Keratinocyte (primary cell): ENCODE results near the gene POLR1A. TPM values are rescaled to one million over a fixed set of nuclear protein-coding genes. Genes with fewer than 3 reads are reported as not detected.

Source experiments
- DNase-seq: peaks from one replicate; pipeline ENCODE4 v3.0.0-alpha.2; 2011; ENCODE audit warnings: low read depth, missing footprints, low spot score
- FAIRE-seq: peaks from 2 replicates; lab custom pipeline; 2011; peaks lifted over from hg19 to GRCh38; lab: Jason Lieb, UNC
- H2AFZ ChIP-seq: 2 replicates; pipeline ENCODE4 v1.6.0; 2012; ENCODE audit warnings: low read length, control low read depth, inconsistent platforms; ENCODE audit not compliant: control insufficient read depth
- H3K27ac ChIP-seq: 2 replicates; pipeline ENCODE4 v1.5.1; 2011; ENCODE audit warnings: low read length; ENCODE audit not compliant: control insufficient read depth, insufficient read depth
- H3K27me3 ChIP-seq: 3 replicates; pipeline ENCODE4 v1.6.0; 2011; ENCODE audit warnings: low read length; ENCODE audit not compliant: control insufficient read depth, insufficient read depth; ENCODE audit errors: extremely low read depth
- H3K36me3 ChIP-seq, 2 experiments: 2 replicates in 1 of 2; 3 replicates in 1 of 2; pipeline ENCODE4 v1.5.1; 2011; ENCODE audit warnings: low read length in 2 of 2, mild to moderate bottlenecking in 1 of 2; ENCODE audit not compliant: control insufficient read depth in 2 of 2, insufficient read depth in 2 of 2; ENCODE audit errors: extremely low read depth in 1 of 2
- H3K4me1 ChIP-seq: 3 replicates; pipeline ENCODE4 v1.5.1; 2011; ENCODE audit warnings: low read length; ENCODE audit not compliant: control insufficient read depth, insufficient read depth; ENCODE audit errors: extremely low read depth
- H3K4me2 ChIP-seq: 3 replicates; pipeline ENCODE4 v1.6.0; 2011; ENCODE audit warnings: low read depth, low read length; ENCODE audit not compliant: control insufficient read depth, insufficient read depth; ENCODE audit errors: extremely low read depth
- H3K4me3 ChIP-seq, 3 experiments: fragments of 200-600 bp in 1 of 3; sonication (generic) in 1 of 3; 2 replicates in 2 of 3; 3 replicates in 1 of 3; pipeline ENCODE4 v1.5.1; 2011 to 2016; ENCODE audit warnings: low read length in 3 of 3, mild to moderate bottlenecking in 3 of 3, control low read depth in 2 of 3, inconsistent platforms in 1 of 3, low read depth in 1 of 3, mixed read lengths in 1 of 3, mixed run types in 1 of 3, moderate library complexity in 1 of 3; ENCODE audit not compliant: control insufficient read depth in 2 of 3, insufficient read depth in 2 of 3; ENCODE audit errors: extremely low read depth in 1 of 3
- H3K79me2 ChIP-seq: 2 replicates; pipeline ENCODE4 v1.6.0; 2012; ENCODE audit warnings: low read length; ENCODE audit not compliant: control insufficient read depth, insufficient read depth
- H3K9ac ChIP-seq: 3 replicates; pipeline ENCODE4 v1.6.0; 2011; ENCODE audit warnings: low read length; ENCODE audit not compliant: control insufficient read depth, insufficient read depth; ENCODE audit errors: extremely low read depth
- H3K9me1 ChIP-seq: 3 replicates; pipeline ENCODE4 v1.6.0; 2011; ENCODE audit warnings: low read length; ENCODE audit not compliant: control insufficient read depth, insufficient read depth; ENCODE audit errors: extremely low read depth
- H3K9me3 ChIP-seq: 2 replicates; pipeline ENCODE4 v1.5.1; 2012; ENCODE audit warnings: low read depth, low read length; ENCODE audit not compliant: control insufficient read depth
- H4K20me1 ChIP-seq: 3 replicates; pipeline ENCODE4 v1.6.0; 2011; ENCODE audit warnings: low read length; ENCODE audit not compliant: control insufficient read depth, insufficient read depth; ENCODE audit errors: extremely low read depth
- EZH2 ChIP-seq: IDR thresholded peaks from one replicate; pipeline ENCODE4 v1.6.1; 2012; ENCODE audit warnings: inconsistent platforms, mild to moderate bottlenecking, low read length, moderate library complexity
- dilution Hi-C: fragments of 300-500 bp; cut with MboI; formaldehyde crosslinking; loops from one replicate; pipeline ENCODE4 v1.7.0; 2020; ENCODE audit warnings: low sequenced_read_pairs; ENCODE audit not compliant: extremely low pct_ligation_motif_present
- polyA plus RNA-seq, 5 experiments: library from polyadenylated mRNA; depleted of rRNA in 3 of 5; stranded (reverse) in 3 of 5; stranded (forward) in 1 of 5; unstranded in 1 of 5; fragments of >200 nt; gene quantifications; 1 replicate in 1 of 5; 2 replicates in 3 of 5; 3 replicates in 1 of 5; pipeline versions ENCODE4 v1.2.1 to v1.2.3, GENCODE V29; 2011 to 2012; ENCODE audit warnings: missing spikeins in 2 of 5, low read depth in 1 of 5, low replicate concordance in 1 of 5
- TF ChIP-seq, protein P1 (sequence below), 3 experiments: IDR thresholded peaks in 1 of 3; conservative IDR thresholded peaks in 1 of 3; optimal IDR thresholded peaks in 1 of 3; 2 replicates in 2 of 3; 3 replicates in 1 of 3; pipeline versions ENCODE3 to v1.5.1; 2011; ENCODE audit warnings: low read length in 3 of 3, mild to moderate bottlenecking in 3 of 3, moderate library complexity in 2 of 3, control low read depth in 1 of 3, inconsistent platforms in 1 of 3; ENCODE audit not compliant: insufficient read depth in 2 of 3; ENCODE audit errors: extremely low read depth in 1 of 3

Gene POLR1A
- polyA plus RNA-seq, 1 donor (not counting 4 experiments of a cell fraction or from before 2014, with no cell fraction given), result 16.1 TPM

DNA sequence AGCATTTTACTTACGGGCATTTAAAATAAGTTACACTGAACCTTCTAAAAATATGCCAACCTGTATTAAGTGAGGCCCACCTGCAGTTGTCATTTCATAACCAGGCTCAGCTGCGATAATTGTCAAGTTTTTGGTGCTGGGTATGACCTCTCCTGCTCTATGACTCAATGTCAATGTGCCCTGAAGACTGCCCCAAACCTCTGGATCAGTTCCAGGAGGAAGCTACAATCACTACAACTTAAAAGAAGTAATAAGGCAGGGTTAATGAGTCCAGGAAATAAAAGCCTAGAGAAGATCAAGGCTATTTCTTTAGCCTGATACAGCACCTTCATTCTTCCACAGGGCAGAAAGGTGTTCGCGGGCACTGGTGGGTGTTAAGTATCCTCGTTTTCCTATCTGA is 22.9 kb downstream of the POLR1A start:
- no peaks in the 10 kb centered on the region for H4K20me1 ChIP-seq
- TF ChIP-seq, protein P1, sequence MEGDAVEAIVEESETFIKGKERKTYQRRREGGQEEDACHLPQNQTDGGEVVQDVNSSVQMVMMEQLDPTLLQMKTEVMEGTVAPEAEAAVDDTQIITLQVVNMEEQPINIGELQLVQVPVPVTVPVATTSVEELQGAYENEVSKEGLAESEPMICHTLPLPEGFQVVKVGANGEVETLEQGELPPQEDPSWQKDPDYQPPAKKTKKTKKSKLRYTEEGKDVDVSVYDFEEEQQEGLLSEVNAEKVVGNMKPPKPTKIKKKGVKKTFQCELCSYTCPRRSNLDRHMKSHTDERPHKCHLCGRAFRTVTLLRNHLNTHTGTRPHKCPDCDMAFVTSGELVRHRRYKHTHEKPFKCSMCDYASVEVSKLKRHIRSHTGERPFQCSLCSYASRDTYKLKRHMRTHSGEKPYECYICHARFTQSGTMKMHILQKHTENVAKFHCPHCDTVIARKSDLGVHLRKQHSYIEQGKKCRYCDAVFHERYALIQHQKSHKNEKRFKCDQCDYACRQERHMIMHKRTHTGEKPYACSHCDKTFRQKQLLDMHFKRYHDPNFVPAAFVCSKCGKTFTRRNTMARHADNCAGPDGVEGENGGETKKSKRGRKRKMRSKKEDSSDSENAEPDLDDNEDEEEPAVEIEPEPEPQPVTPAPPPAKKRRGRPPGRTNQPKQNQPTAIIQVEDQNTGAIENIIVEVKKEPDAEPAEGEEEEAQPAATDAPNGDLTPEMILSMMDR (optimal IDR thresholded peaks at IDR 0.05 in 1 of 3, IDR thresholded peaks at IDR 0.05 in 1 of 3, conservative IDR thresholded peaks at IDR 0.05 in 1 of 3; ENCODE audit: extremely low read depth in 1 of 3, insufficient read depth in 2 of 3, low read length in 3 of 3), result no peak
- no peak for TF ChIP-seq EZH2
- H3K4me1 ChIP-seq, result no peaks in the 10 kb centered on the region
- no peaks in the 10 kb centered on the region for H3K9me3 ChIP-seq
- dilution Hi-C loops, result no loop called here
- no peak for DNase-seq
- H2AFZ ChIP-seq, result no peak overlapping the region
- H3K9me1 ChIP-seq, result no peaks in the 10 kb centered on the region
- H3K27me3 ChIP-seq, result no peaks in the 10 kb centered on the region
- no peak overlapping the region for H3K4me2 ChIP-seq
- no peak overlapping the region for H3K4me3 ChIP-seq
- no peak overlapping the region for H3K27ac ChIP-seq
- H3K79me2 ChIP-seq, result no peaks in the 10 kb centered on the region
- no peak overlapping the region for H3K9ac ChIP-seq
- H3K36me3 ChIP-seq, result peaks cover 22 to 30% of the 10 kb centered on the region in 2 experiments
- no peak for FAIRE-seq

DNA sequence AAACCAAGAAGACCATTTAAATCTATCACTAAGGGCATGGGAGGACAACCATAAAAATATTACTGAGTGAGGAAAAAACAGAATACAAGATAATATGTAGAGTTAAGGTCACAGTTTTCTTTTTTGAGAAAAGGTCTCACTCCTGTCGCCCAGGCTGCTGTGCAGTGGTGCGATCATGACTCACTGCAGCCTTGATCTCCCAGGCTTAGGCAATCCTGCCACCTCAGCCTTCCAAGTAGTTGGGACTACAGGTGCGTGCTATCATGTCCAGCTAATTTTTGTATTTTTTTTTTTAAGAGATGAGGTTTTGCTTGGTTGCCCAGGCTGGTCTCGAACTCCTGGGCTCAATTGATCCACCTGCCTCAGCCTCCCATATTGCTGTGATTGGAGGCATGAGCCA is 24.0 kb downstream of the POLR1A start:
- Histone ChIP-seq H3K4me2 (no peak overlapping the region), H3K27me3 (no peaks in the 10 kb centered on the region), H3K4me3 (no peak overlapping the region), H3K9ac (no peak overlapping the region), H4K20me1 (no peaks in the 10 kb centered on the region), H3K9me3 (no peaks in the 10 kb centered on the region), H3K9me1 (no peaks in the 10 kb centered on the region), H3K79me2 (no peaks in the 10 kb centered on the region), H3K4me1 (no peaks in the 10 kb centered on the region), H3K27ac (no peak overlapping the region), H2AFZ (no peak overlapping the region), H3K36me3 (peaks cover 25 to 35% of the 10 kb centered on the region in 2 experiments)
- FAIRE-seq (no peak), DNase-seq (no peak)
- TF ChIP-seq, protein P1 (optimal IDR thresholded peaks at IDR 0.05 in 1 of 3, IDR thresholded peaks at IDR 0.05 in 1 of 3, conservative IDR thresholded peaks at IDR 0.05 in 1 of 3; ENCODE audit: extremely low read depth in 1 of 3, insufficient read depth in 2 of 3, low read length in 3 of 3), result no peak
- no peak for TF ChIP-seq EZH2
- dilution Hi-C loops, result no loop called here
